ENCODE results near the gene STEAP1. TPM values are rescaled to one million over a fixed set of nuclear protein-coding genes. Genes with fewer than 3 reads are reported as not detected.

STEAP1 gene
- total RNA-seq, 2 experiments from 2014 or later = 2.0 to 2.4 TPM

Other genes with a start within 250 kb of the STEAP1 start
- not detected for gene STEAP2, start 57.3 kb downstream of the STEAP1 start, total RNA-seq
- gene CFAP69, start 90.7 kb downstream of the STEAP1 start, total RNA-seq = under 1 TPM; 0.72 to 0.85 TPM
- not detected for gene FAM237B, start 166.8 kb downstream of the STEAP1 start, total RNA-seq
- 10 to 100 TPM; 56.6 to 58.5 TPM for gene GTPBP10, start 192.2 kb downstream of the STEAP1 start, total RNA-seq
- 1 to 10 TPM; 6.2 to 7.2 TPM for gene CLDN12, start 249.0 kb downstream of the STEAP1 start, total RNA-seq